IMR-90 (cell line): ENCODE results near the gene MLX. TPM values are rescaled to one million over a fixed set of nuclear protein-coding genes. Genes with fewer than 3 reads are reported as not detected.

Experiments used
- ATAC-seq: fragments of 200-7000 bp; cut with Tn5 transposase; 2 replicates; pipeline ENCODE4 v1.9.1; 2020; ENCODE audit warnings: low read depth, mild to moderate bottlenecking, moderate library complexity
- BruUV-seq: library from RNA; stranded (reverse); fragments of 400-500 nt; replicated peaks from 2 replicates; lab custom pipeline; 2021; lab: Mats Ljungman, UMichigan
- CTCF ChIA-PET: fragments of 300-600 bp; formaldehyde crosslinking; extraction: SDS; loops from one replicate; lab custom pipeline; 2021; ENCODE audit warnings: antibody characterized with exemption; lab: Yijun Ruan, JAX
- POLR2A ChIA-PET: fragments of 300-600 bp; sonication (Branson Sonifier 250); formaldehyde crosslinking; loops from one replicate; lab custom pipeline; 2022; ENCODE audit warnings: antibody characterized with exemption; ENCODE audit not compliant: unreplicated experiment; lab: Charles Lee
- DNase-seq: peaks from one replicate; pipeline ENCODE4 v3.0.0; 2013
- H2AFZ ChIP-seq: replicated peaks from 2 replicates; pipeline ENCODE3; 2013; ENCODE audit warnings: low read length, mild to moderate bottlenecking; ENCODE audit not compliant: poor library complexity
- H2AK5ac ChIP-seq: 2 replicates; pipeline ENCODE4 v1.6.1; 2013; ENCODE audit warnings: low read depth, low read length, inconsistent platforms
- H2AK9ac ChIP-seq: replicated peaks from 2 replicates; pipeline ENCODE3; 2013; ENCODE audit warnings: mild to moderate bottlenecking, low read depth, low read length, moderate library complexity; ENCODE audit not compliant: poor library complexity
- H2BK120ac ChIP-seq: 2 replicates; pipeline ENCODE4 v1.6.1; 2013; ENCODE audit warnings: low read depth, low read length, inconsistent platforms
- H2BK15ac ChIP-seq: 3 replicates; pipeline ENCODE4 v1.6.1; 2013; ENCODE audit warnings: low read depth, low read length, inconsistent platforms
- H2BK20ac ChIP-seq: 2 replicates; pipeline ENCODE4 v1.6.1; 2013; ENCODE audit warnings: low read depth, mild to moderate bottlenecking, inconsistent platforms, low read length, moderate library complexity
- H2BK5ac ChIP-seq: 2 replicates; pipeline ENCODE4 v1.6.1; 2013; ENCODE audit warnings: mild to moderate bottlenecking, low read depth, low read length, inconsistent platforms; ENCODE audit not compliant: poor library complexity, severe bottlenecking
- H3K14ac ChIP-seq: replicated peaks from 2 replicates; pipeline ENCODE4 v1.6.1; 2013; ENCODE audit warnings: low read depth, low read length, inconsistent platforms
- H3K18ac ChIP-seq: 2 replicates; pipeline ENCODE4 v1.6.1; 2013; ENCODE audit warnings: low read depth, low read length, control low read depth
- H3K23ac ChIP-seq: 2 replicates; pipeline ENCODE4 v1.6.1; 2013; ENCODE audit warnings: low read depth, low read length, inconsistent platforms
- H3K27ac ChIP-seq: 2 replicates; pipeline ENCODE4 v1.5.1; 2013; ENCODE audit warnings: mild to moderate bottlenecking, control low read depth, low read length; ENCODE audit not compliant: insufficient read depth
- H3K27me3 ChIP-seq: 2 replicates; pipeline ENCODE4 v1.6.1; 2013; ENCODE audit warnings: low read length; ENCODE audit not compliant: control insufficient read depth, insufficient read depth
- H3K36me3 ChIP-seq: 2 replicates; pipeline ENCODE4 v1.6.1; 2013; ENCODE audit warnings: low read length, mixed read lengths; ENCODE audit not compliant: control insufficient read depth, insufficient read depth
- H3K4ac ChIP-seq: 2 replicates; pipeline ENCODE4 v1.6.1; 2013; ENCODE audit warnings: low read depth, low read length, inconsistent platforms
- H3K4me1 ChIP-seq: 2 replicates; pipeline ENCODE4 v1.6.1; 2013; ENCODE audit warnings: low read length, mixed read lengths; ENCODE audit not compliant: control insufficient read depth, insufficient read depth
- H3K4me2 ChIP-seq: 2 replicates; pipeline ENCODE4 v1.6.1; 2013; ENCODE audit warnings: low read depth, mild to moderate bottlenecking, control low read depth, low read length, moderate library complexity
- H3K4me3 ChIP-seq: 2 replicates; pipeline ENCODE4 v1.5.1; 2013; ENCODE audit warnings: low read depth, mild to moderate bottlenecking, control low read depth, low read length, moderate library complexity; ENCODE audit not compliant: insufficient read depth
- H3K56ac ChIP-seq: 2 replicates; pipeline ENCODE4 v1.6.1; 2013; ENCODE audit warnings: low read length, inconsistent platforms; ENCODE audit not compliant: insufficient read depth; ENCODE audit errors: extremely low read depth
- H3K79me1 ChIP-seq, 2 experiments: 2 replicates each; pipeline ENCODE4 v1.6.1; 2013; ENCODE audit warnings: low read length in 2 of 2, inconsistent platforms in 1 of 2, low read depth in 1 of 2
- H3K9ac ChIP-seq: 2 replicates; pipeline ENCODE4 v1.6.1; 2013; ENCODE audit warnings: low read depth, low read length, control low read depth
- H3K9me1 ChIP-seq: 2 replicates; pipeline ENCODE4 v1.6.1; 2013; ENCODE audit warnings: low read length, inconsistent platforms; ENCODE audit not compliant: insufficient read depth
- H3K9me3 ChIP-seq: 2 replicates; pipeline ENCODE4 v1.6.1; 2013; ENCODE audit warnings: low read length; ENCODE audit not compliant: control insufficient read depth, insufficient read depth
- H4K20me1 ChIP-seq: 2 replicates; pipeline ENCODE4 v1.6.1; 2013; ENCODE audit warnings: low read length, inconsistent platforms; ENCODE audit not compliant: insufficient read depth
- H4K5ac ChIP-seq: 2 replicates; pipeline ENCODE4 v1.6.1; 2013; ENCODE audit warnings: mild to moderate bottlenecking, low read depth, low read length, control low read depth
- H4K8ac ChIP-seq, 2 experiments: 2 replicates each; pipeline ENCODE4 v1.6.1; 2013; ENCODE audit warnings: low read depth in 2 of 2, low read length in 2 of 2, control low read depth in 1 of 2, inconsistent platforms in 1 of 2
- H4K91ac ChIP-seq: 2 replicates; pipeline ENCODE4 v1.6.1; 2013; ENCODE audit warnings: low read depth, low read length, inconsistent platforms; ENCODE audit not compliant: insufficient read depth
- ELK1 ChIP-seq: fragments of 150-350 bp; IDR thresholded peaks from 2 replicates; pipeline ENCODE4 v1.6.1; 2016; ENCODE audit warnings: low read depth, mild to moderate bottlenecking, low read length, moderate library complexity, borderline replicate concordance
- MAZ ChIP-seq: IDR thresholded peaks from 2 replicates; pipeline ENCODE4 v1.6.1; 2012; ENCODE audit warnings: low read depth, mild to moderate bottlenecking, low read length, improper control_type of control experiment, moderate library complexity, borderline replicate concordance
- NFE2L2 ChIP-seq: fragments of 150-350 bp; IDR thresholded peaks from 2 replicates; pipeline ENCODE4 v1.6.1; 2016; ENCODE audit warnings: low read depth, mild to moderate bottlenecking, low read length
- RCOR1 ChIP-seq: IDR thresholded peaks from 2 replicates; pipeline ENCODE4 v1.6.1; 2012; ENCODE audit warnings: mild to moderate bottlenecking, low read length, improper control_type of control experiment; ENCODE audit not compliant: insufficient replicate concordance
- SMC3 ChIP-seq: fragments of 150-350 bp; IDR thresholded peaks from 2 replicates; pipeline ENCODE4 v1.6.1; 2016; ENCODE audit warnings: low read depth, mild to moderate bottlenecking, antibody characterized with exemption, low read length, moderate library complexity
- WGBS, 2 experiments: methylation state at CpG; one replicate each; pipeline versions ENCODE4 v1.1.5 to v1.1.7; 2013; ENCODE audit warnings: missing lambda C conversion rate in 2 of 2; ENCODE audit not compliant: insufficient read length in 1 of 2; ENCODE audit errors: extremely low coverage in 2 of 2; 5-methylcytosine and 5-hydroxymethylcytosine counted together
- dilution Hi-C: fragments of 300-500 bp; cut with HindIII; formaldehyde crosslinking; loops from one replicate; pipeline ENCODE4 v1.14.3; 2018; ENCODE audit warnings: low sequenced_read_pairs; ENCODE audit not compliant: unreplicated experiment
- in situ Hi-C: fragments of 300-500 bp; cut with MboI; formaldehyde crosslinking; loops from 3 replicates; pipeline ENCODE4 v1.14.3; 2019; ENCODE audit warnings: low sequenced_read_pairs, inconsistent platforms, mixed read lengths
- intact Hi-C: fragments of 100-400 bp; cut with micrococcal nuclease; formaldehyde crosslinking; loops from 2 replicates; pipeline ENCODE4 v1.10.0; 2022
- polyA plus RNA-seq, 3 experiments: library from polyadenylated mRNA; depleted of rRNA; stranded (reverse); fragments of >200 nt; gene quantifications; 2 replicates each; pipeline ENCODE4 v1.2.3, GENCODE V29; 2012; ENCODE audit warnings: low replicate concordance in 1 of 3
- total RNA-seq: library from RNA; depleted of rRNA; stranded (reverse); fragments of >200 nt; gene quantifications from 2 replicates; pipeline ENCODE4 v1.2.3, GENCODE V29; 2012

Gene MLX
- total and polyA plus RNA-seq, 2 of the 4 experiments (the other 2 are of a cell fraction) = 37.8 to 45.6 TPM

- H3K36me3 ChIP-seq = peaks cover 4% of the 10 kb centered on the region; the same call in 1 of the 2 replicates
- POLR2A ChIA-PET = interaction anchor here (0.5 kb wide), 2 partner anchors 123 to 197 kb away, joined by 3 read pairs; no protein-coding TSS in a partner anchor
- H3K14ac ChIP-seq = peak overlapping the region; percentile 95
- peak; percentile 94 for ATAC-seq
- H2BK15ac ChIP-seq = no peak overlapping the region; the same call in 2 of the 3 replicates
- in situ Hi-C loops = no loop called here
- H2AFZ ChIP-seq = peak overlapping the region; percentile 90
- H3K27ac ChIP-seq = peak overlapping the region; percentile 98
- dilution Hi-C loops = no loop called here
- peak overlapping the region; percentile 95 for H3K4me3 ChIP-seq
- no TSS peak for BruUV-seq
- peak overlapping the region; percentile 90 for H2AK9ac ChIP-seq
- H3K23ac ChIP-seq = peak overlapping the region; percentile 99
- H4K8ac ChIP-seq = peak overlapping the region; percentile 97 to 98
- no peak overlapping the region for H2BK20ac ChIP-seq
- H3K18ac ChIP-seq = peak overlapping the region; percentile 79
- H4K91ac ChIP-seq = peak overlapping the region; percentile 88
- H3K9ac ChIP-seq = peak overlapping the region; percentile 98
- H2BK5ac ChIP-seq = peak overlapping the region; percentile 83
- peak overlapping the region; percentile 56 for H2BK120ac ChIP-seq
- peak overlapping the region; percentile 97 for H3K4ac ChIP-seq
- H3K4me1 ChIP-seq = peaks cover 5% of the 10 kb centered on the region
- no peaks in the 10 kb centered on the region for H4K20me1 ChIP-seq
- intact Hi-C loops = no loop called here
- H3K56ac ChIP-seq = peak overlapping the region; percentile 78
- TF ChIP-seq ELK1 = no peak
- TF ChIP-seq NFE2L2 = no peak
- TF ChIP-seq RCOR1 = no peak
- peak; percentile 38; the same call in 1 of the 2 replicates for TF ChIP-seq MAZ
- no peak for TF ChIP-seq SMC3
- 2% methylated on average over 28 of the region's 82 CpGs; no CpG with 5 or more reads in 1 of the 2 experiments for WGBS, 2 experiments
- no peaks in the 10 kb centered on the region for H3K9me3 ChIP-seq
- no peaks in the 10 kb centered on the region for H3K9me1 ChIP-seq
- peak overlapping the region; percentile 92 for H3K4me2 ChIP-seq
- peak overlapping the region; percentile 95 for H4K5ac ChIP-seq
- peak overlapping the region; percentile 98 for H2AK5ac ChIP-seq
- no peaks in the 10 kb centered on the region for H3K27me3 ChIP-seq
- CTCF ChIA-PET = no interaction called here
- H3K79me1 ChIP-seq = peaks cover 11 to 45% of the 10 kb centered on the region in 2 experiments
- peak; percentile 76 for DNase-seq
Observed at GRCh38 chr17:42554250-42555121, 12.4 kb upstream of the MLX start.
